Activated gamma-delta T cell (primary cell): ENCODE results near the gene UBE2H.

Experiments
- DNase-seq: peaks from one replicate; lab custom pipeline; 2025; lab: John Stamatoyannopoulos, UW

Gene UBE2H

GRCh38 chr7:129950191-129950932 is 2.4 kb downstream of the UBE2H start:
- no peak for DNase-seq

- no peak for DNase-seq
Measured at GRCh38 chr7:129949292-129950133, 3.2 kb downstream of the UBE2H start.

GRCh38 chr7:129948877-129949291 is 3.9 kb downstream of the UBE2H start:
- DNase-seq = peak; percentile 55

- DNase-seq = no peak
Measured at GRCh38 chr7:129948338-129948737, 4.4 kb downstream of the UBE2H start.

- no peak for DNase-seq
Measured at GRCh38 chr7:129947701-129948100, 5.1 kb downstream of the UBE2H start.

- DNase-seq = no peak
Measured at GRCh38 chr7:129947049-129947448, 5.7 kb downstream of the UBE2H start.

- DNase-seq = no peak
Measured at GRCh38 chr7:129946282-129946681, 6.5 kb downstream of the UBE2H start.

- no peak for DNase-seq
Measured at GRCh38 chr7:129943352-129943751, 9.4 kb downstream of the UBE2H start.

- no peak for DNase-seq
Measured at GRCh38 chr7:129940329-129940728, 12.4 kb downstream of the UBE2H start.

GRCh38 chr7:129939881-129940280 is 12.9 kb downstream of the UBE2H start:
- DNase-seq = no peak

- no peak for DNase-seq
Measured at GRCh38 chr7:129933627-129934026, 19.1 kb downstream of the UBE2H start.

- DNase-seq = no peak
Measured at GRCh38 chr7:129926618-129927017, 26.1 kb downstream of the UBE2H start.

- DNase-seq = no peak
Measured at GRCh38 chr7:129925416-129926002, 27.3 kb downstream of the UBE2H start.

GRCh38 chr7:129924602-129925001 is 28.2 kb downstream of the UBE2H start:
- no peak for DNase-seq

- no peak for DNase-seq
Measured at GRCh38 chr7:129923709-129924108, 29.1 kb downstream of the UBE2H start.

- no peak for DNase-seq
Measured at GRCh38 chr7:129919492-129919891, 33.3 kb downstream of the UBE2H start.

- no peak for DNase-seq
Measured at GRCh38 chr7:129918922-129919321, 33.8 kb downstream of the UBE2H start.

GRCh38 chr7:129917934-129918333 is 34.8 kb downstream of the UBE2H start:
- DNase-seq = no peak

- no peak for DNase-seq
Measured at GRCh38 chr7:129914536-129915272, 38.1 kb downstream of the UBE2H start.

GRCh38 chr7:129913428-129913827 is 39.3 kb downstream of the UBE2H start:
- no peak for DNase-seq

- no peak for DNase-seq
Measured at GRCh38 chr7:129911790-129912189, 41.0 kb downstream of the UBE2H start.

- DNase-seq = no peak
Measured at GRCh38 chr7:129909669-129910068, 43.1 kb downstream of the UBE2H start.
